ENCODE data around the gene TMBIM6. TPM values are rescaled to one million over a fixed set of nuclear protein-coding genes. Genes with fewer than 3 reads are reported as not detected.

TMBIM6 gene
- total and polyA plus RNA-seq, 2 donors from 2014 or later = 644 to 724 TPM

- no peak overlapping the region for H3K4me3 ChIP-seq (ENCODE audit: low read length in 3 of 3)
- TF ChIP-seq CTCF (IDR thresholded peaks at IDR 0.05; ENCODE audit: borderline replicate concordance, extremely low read depth, insufficient read depth) = no peak
- no peaks in the 10 kb centered on the region for H3K27me3 ChIP-seq (ENCODE audit: control insufficient read depth, insufficient read depth, low read length)
- H3K9ac ChIP-seq (ENCODE audit: low read length in 3 of 3) = no peak overlapping the region
- H3K4me1 ChIP-seq (ENCODE audit: control insufficient read depth in 2 of 3, insufficient read depth in 2 of 3, low read depth in 1 of 3, low read length in 3 of 3) = peaks cover 0 to 6% (median 5%) of the 10 kb centered on the region in 3 donors
- H3K36me3 ChIP-seq (ENCODE audit: control insufficient read depth in 2 of 3, insufficient read depth in 3 of 3, low read length in 3 of 3) = no peaks in the 10 kb centered on the region
- H3K27ac ChIP-seq (ENCODE audit: low read depth in 2 of 2, low read length in 2 of 2) = no peak overlapping the region
- no peak for FAIRE-seq
- no peak for DNase-seq
- H3K9me3 ChIP-seq (ENCODE audit: control insufficient read depth in 2 of 3, insufficient read depth in 1 of 3, low read length in 3 of 3) = no peaks in the 10 kb centered on the region
- intact Hi-C loops (cut with DNase I) = no loop called here
Measured at GRCh38 chr12:49693931-49694444, 47.4 kb upstream of the TMBIM6 start.

- intact Hi-C loops (cut with DNase I) = no loop called here
- Histone ChIP-seq H3K4me3 (ENCODE audit: low read length in 3 of 3) (no peak overlapping the region), H3K4me1 (ENCODE audit: control insufficient read depth in 2 of 3, insufficient read depth in 2 of 3, low read depth in 1 of 3, low read length in 3 of 3) (peaks cover 6 to 9% (median 8%) of the 10 kb centered on the region in 3 donors), H3K36me3 (ENCODE audit: control insufficient read depth in 2 of 3, insufficient read depth in 3 of 3, low read length in 3 of 3) (no peaks in the 10 kb centered on the region), H3K9me3 (ENCODE audit: control insufficient read depth in 2 of 3, insufficient read depth in 1 of 3, low read length in 3 of 3) (no peaks in the 10 kb centered on the region), H3K27ac (ENCODE audit: low read depth in 2 of 2, low read length in 2 of 2) (no peak overlapping the region), H3K27me3 (ENCODE audit: control insufficient read depth, insufficient read depth, low read length) (no peaks in the 10 kb centered on the region), H3K9ac (ENCODE audit: low read length in 3 of 3) (no peak overlapping the region)
- no peak for DNase-seq
- no peak for TF ChIP-seq CTCF (IDR thresholded peaks at IDR 0.05; ENCODE audit: borderline replicate concordance, extremely low read depth, insufficient read depth)
- FAIRE-seq = no peak
Measured at GRCh38 chr12:49696723-49697122, 44.6 kb upstream of the TMBIM6 start.

- Histone ChIP-seq H3K27me3 (ENCODE audit: control insufficient read depth, insufficient read depth, low read length) (no peaks in the 10 kb centered on the region), H3K27ac (ENCODE audit: low read depth in 2 of 2, low read length in 2 of 2) (no peak overlapping the region), H3K9me3 (ENCODE audit: control insufficient read depth in 2 of 3, insufficient read depth in 1 of 3, low read length in 3 of 3) (no peaks in the 10 kb centered on the region), H3K4me3 (ENCODE audit: low read length in 3 of 3) (no peak overlapping the region), H3K9ac (ENCODE audit: low read length in 3 of 3) (no peak overlapping the region), H3K36me3 (ENCODE audit: control insufficient read depth in 2 of 3, insufficient read depth in 3 of 3, low read length in 3 of 3) (no peaks in the 10 kb centered on the region), H3K4me1 (ENCODE audit: control insufficient read depth in 2 of 3, insufficient read depth in 2 of 3, low read depth in 1 of 3, low read length in 3 of 3) (peaks cover 6 to 9% (median 8%) of the 10 kb centered on the region in 3 donors)
- DNase-seq = no peak
- intact Hi-C loops (cut with DNase I) = no loop called here
- FAIRE-seq = no peak
- TF ChIP-seq CTCF (IDR thresholded peaks at IDR 0.05; ENCODE audit: borderline replicate concordance, extremely low read depth, insufficient read depth) = no peak
Measured at GRCh38 chr12:49697808-49698207, 43.5 kb upstream of the TMBIM6 start.
